Measurements from ENCODE around the gene VSIG2.
A peak's percentile ranks its signal among the peaks of the same experiment; 100 is the strongest.

Gene VSIG2

GRCh38 chr11:124747406-124748099 lies 4.5 kb downstream of the VSIG2 start:
- peak; percentile 30 for DNase-seq

GRCh38 chr11:124746621-124747243 lies 5.3 kb downstream of the VSIG2 start:
- DNase-seq = peak; percentile 71

DNA sequence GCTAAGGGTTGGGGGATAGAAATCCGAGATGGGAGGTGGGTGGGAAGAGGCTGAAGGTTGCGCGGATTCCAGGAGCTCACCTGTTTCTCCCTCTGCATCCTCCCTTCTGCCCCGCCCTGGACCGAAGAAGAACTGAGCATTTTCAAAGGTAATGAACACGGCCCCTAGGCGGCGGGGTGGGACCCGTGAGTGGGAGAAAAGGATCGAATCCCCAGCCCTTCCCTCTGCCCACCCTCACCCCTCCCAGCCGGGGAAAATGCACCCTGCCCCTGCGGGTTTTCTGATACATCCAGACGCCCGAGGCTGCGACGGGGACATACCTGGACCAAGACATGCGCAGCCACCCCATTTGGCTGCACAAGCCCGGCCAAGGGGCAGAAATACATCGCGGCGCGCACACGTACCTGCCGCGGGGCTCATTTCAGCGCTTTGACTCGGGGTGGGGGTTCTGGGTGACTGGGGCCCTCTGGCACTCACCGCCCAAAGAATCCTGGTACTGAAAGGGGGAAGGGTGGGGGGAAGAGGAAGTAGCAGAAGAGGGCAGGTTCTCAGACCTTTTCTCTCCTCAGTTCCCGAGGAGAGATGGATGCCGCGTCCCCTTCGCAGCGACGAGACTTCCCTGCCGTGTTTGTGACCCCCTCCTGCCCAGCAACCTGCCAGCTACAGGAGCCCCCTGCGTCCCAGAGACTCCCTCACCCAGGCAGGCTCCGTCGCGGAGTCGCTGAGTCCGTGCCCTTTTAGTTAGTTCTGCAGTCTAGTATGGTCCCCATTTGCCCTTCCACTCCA lies 6.0 kb downstream of the VSIG2 start:
- DNase-seq = peak; percentile 21

DNA sequence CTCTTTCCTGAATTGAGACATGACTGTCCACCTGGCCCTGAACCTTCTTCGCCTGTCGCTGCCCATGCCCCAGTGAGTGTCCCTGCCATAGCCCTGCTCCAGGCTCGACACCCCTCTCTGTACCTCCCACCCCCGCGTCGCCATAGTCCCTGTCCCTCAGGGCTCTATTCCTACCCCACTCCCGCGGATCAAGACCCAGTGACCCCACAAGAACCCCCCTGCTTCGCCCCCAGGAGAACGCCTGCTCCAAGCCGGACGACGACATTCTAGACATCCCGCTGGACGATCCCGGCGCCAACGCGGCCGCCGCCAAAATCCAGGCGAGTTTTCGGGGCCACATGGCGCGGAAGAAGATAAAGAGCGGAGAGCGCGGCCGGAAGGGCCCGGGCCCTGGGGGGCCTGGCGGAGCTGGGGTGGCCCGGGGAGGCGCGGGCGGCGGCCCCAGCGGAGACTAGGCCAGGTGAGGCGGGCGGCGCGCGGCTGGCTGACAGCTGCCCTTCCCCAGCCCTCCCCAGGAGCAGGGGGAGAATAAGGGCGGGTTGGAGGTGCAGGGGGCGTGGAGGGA lies 6.7 kb downstream of the VSIG2 start:
- DNase-seq = no peak

- no peak for DNase-seq
Measured at GRCh38 chr11:124743050-124743449, 9.0 kb downstream of the VSIG2 start.

DNA sequence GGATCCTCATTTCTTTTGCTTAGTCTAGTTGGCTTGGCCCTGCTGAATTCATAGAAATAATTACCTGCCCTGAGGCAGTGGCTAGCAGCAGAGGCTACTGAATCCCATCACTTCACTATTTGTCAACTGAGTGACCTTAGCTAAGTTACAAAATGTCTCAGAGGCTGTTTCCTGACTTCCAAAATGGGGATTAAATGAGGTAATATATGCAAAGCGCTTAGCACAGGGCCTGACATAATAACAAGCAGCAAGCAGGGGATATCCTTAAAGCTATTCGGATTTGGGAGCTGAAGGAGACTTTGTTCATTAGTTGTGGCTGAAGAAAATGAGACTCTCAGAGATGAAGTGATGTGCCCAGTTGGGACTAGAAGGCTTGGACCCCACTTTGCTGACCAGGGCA lies 9.5 kb downstream of the VSIG2 start:
- DNase-seq = no peak

DNA sequence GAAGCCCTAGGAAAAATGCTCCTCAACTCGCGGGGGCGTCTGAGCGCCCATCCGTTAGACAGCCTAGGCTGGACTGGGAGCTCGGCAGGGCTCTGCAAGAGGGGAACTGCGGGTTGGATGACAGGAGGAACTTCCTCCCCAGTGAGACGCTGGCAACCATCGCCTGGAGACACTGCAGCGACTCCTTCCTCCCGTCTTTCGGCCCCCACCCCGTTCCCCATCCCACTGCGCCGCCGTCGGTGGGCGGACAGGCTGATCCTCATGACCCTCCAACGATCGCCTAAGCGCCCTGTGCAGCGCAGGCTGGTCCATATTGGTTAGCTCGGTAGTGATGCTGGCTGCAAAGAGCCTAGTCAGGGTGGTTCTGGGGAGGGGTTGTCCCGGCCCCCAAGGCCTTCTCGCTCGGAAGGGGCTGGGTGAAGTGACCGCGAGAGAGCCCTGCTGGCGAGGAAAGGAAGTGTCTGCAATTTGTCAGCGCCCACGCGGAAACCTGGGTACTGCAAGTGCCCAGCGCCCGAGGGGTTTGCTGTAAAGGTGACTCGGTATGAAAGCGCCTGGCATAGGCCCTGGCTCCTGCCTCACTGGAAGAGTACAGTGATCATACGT lies 11.7 kb downstream of the VSIG2 start:
- peak; percentile 72 for DNase-seq

DNA sequence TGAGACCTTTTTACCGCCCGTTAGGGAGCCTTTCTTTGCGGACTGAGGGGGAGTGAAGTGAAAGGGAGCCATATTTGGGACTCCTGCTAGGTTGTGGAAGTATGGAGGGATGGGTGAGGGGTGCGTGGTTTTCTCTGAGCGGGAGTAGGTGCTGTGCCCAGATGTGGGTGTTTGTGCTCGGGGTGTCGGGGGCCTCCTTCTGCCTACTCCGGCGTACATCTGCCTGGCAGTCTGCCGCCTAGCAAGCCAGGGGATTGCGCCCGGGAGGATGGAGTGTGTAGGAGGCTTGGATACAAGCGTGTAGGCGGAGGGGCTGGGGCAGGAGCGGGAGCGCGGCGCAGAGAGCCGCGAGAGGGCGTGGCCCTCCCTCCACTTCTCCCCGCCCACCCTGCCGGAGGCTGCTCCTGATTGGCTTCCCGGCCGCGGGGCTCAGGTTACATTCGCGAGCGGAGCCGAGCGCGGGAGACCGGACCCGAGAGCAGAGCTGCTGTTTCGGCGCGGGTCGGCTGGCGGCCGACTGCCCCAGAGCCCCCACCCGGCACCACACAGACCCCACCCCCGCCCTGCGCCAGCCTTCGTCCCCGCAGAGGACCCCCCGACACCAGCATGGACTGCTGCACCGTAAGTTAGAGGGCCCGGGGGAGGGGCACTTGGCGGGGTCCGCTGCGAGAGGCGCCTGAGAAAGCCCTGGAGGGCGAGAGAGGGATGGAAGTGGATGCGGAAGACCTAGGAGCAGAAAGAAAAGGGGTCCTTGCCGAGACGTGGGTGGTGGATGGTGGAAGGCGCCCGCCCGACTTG lies 12.4 kb downstream of the VSIG2 start, which contains the start of gene NRGN:
TSS of gene NRGN (plus strand) at position 464 of the 798 bp plus-strand sequence. CDS start at position 607, 143 bp downstream.
- peak; percentile 93 for DNase-seq

DNA sequence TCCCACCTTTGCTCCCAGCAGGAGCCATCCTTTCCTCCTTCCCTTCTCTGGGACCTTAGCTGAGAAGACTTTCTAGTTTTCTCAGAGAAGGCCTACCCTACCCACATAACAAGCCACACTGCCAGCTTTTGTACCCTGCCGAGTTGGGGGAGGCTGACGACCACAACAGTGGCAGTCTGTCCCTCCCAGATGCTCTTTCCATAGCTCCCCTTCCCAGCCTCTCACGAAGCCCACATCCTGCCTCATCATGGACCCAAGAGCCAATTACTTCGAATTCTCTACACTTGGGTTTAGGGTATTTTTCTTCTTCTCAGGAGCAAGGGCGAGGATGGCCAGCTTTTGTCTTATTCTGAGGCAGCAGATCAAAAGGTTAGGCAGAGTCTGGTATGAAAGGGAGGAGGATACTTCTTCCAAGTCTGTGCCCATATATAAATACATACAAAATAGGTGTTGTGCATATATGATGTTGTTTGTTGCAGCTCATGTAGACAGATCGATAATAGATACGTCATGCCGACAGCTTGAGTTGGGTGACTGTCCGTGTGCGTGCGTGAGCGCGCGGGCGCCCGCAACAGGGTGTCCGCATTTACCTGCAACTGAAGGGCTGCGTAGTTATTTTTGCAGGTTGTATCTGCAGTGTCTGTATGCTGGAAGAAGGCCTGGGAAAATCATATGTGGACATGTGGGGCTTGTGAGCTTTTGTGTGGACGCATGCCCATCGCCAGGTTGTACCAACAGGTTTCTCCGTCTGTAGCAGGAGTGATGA lies 13.2 kb downstream of the VSIG2 start:
- no peak for DNase-seq

GRCh38 chr11:124737638-124738305 lies 14.3 kb downstream of the VSIG2 start:
- DNase-seq = peak; percentile 29

GRCh38 chr11:124736736-124737135 lies 15.3 kb downstream of the VSIG2 start:
- no peak for DNase-seq

GRCh38 chr11:124732230-124732629 lies 19.8 kb downstream of the VSIG2 start:
- no peak for DNase-seq

DNA sequence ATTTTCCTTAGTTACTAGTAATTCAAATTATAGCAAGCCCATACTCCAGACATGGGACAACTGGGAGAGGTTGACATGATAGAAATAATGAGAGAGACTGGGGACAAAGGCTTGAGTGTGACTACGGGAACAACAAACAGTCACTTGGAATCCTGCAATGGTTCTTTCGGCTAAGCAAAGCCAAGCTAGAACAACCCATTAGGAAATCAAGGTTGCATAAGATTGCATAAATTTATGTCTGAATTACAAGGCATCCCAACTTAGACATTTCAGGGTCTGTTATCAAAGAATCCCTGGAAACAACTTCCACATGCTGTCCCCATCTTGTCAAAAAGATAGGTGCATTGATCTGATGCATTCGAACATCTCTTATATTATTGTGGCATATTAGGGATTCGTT lies 22.5 kb downstream of the VSIG2 start:
- no peak for DNase-seq

- DNase-seq = no peak
Measured at GRCh38 chr11:124728134-124728533, 23.9 kb downstream of the VSIG2 start.

DNA sequence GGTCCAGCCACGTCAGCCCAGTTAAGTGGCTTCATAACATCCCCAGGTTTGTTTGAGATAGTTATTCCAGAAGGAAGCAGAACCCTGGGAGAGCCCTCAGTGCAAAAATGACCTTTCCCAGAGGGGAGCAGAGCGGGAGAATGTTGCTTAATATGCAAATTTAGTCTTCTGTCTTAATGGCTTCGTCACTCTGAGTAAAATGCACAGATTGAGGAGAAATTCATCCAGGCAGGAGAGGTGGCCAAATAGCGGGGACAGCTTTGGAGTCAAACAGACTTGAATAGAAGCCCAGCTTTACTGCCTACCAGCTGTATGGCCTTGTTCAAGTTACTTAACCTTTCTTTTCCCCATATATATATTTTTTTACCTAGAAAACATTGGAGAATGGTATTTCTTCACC lies 24.6 kb downstream of the VSIG2 start:
- no peak for DNase-seq

GRCh38 chr11:124725719-124726105 lies 26.3 kb downstream of the VSIG2 start:
- peak; percentile 23 for DNase-seq

DNA sequence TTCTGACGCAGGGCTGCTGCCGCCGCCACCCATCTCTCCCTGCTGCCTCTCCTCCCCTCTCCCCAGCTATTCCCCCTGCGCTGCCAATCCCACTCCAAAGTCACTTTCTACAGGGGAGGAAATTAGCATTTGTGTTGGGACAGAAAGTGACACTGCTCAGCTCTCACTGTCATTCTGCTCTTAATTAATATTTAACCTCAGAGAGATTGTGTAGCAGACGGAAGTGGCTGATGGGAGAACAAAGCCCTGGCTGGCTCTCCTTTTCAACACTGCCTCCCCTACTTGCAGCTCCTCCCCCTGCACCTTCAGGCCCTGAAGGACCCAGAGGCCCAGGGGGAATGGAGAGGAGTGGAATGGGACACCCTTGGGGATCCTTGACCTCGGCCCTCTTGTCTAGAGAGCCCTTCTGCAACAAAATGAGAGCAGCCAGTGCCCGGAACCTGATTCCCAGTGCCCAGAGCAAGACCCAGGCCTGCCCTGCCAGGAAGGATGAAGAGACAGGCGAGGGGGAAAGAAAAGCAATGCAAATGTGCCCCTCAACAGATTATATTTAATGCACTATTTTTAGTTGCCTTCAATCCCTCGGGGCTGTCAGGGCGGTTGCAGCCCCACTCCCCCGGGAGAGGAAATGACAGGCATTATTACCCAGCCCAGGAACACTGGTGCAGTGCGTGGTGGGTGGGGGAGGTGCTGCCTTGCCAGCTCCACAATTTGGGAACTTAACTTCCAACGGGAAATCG lies 26.9 kb downstream of the VSIG2 start:
- peak; percentile 41 for DNase-seq

DNA sequence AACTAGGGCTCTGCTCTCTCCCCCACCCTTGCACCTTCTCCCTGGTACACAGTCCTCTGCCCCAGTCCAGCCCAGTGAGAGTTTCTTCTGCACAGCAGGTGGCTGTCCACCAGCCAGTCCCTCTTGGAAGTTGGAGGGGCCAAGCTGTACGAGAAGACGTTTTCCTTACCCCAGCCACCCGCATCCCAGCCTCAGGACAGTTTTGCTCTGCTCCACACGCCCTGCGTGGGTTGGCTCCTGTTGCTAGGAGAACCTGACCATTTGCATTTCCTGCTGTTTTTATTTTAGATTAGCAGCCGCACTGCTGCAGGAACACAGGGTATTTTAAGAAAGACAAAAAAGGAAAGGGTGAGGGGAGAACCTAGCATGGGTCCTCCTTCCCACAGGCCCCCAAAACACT lies 29.9 kb downstream of the VSIG2 start:
- DNase-seq = no peak

DNA sequence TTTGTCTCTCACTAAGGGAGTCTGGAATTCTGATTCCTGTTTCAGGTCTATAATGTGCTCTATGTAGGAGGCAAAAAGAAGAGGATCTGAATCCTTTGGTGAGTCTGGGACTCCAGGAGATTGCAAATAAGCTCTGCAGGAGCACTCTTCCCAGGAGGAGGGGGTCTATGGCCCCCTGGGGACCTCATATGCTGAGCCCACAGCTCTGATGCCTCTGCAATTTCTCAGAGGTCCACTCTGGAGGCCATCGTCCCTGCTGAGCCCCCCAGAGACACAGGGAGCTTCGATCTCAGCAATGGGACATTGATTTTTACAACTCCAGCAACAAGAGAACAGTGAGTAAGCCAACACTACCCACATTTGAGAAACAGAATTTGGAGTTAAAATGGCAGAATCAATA lies 32.5 kb downstream of the VSIG2 start:
- no peak for DNase-seq

DNA sequence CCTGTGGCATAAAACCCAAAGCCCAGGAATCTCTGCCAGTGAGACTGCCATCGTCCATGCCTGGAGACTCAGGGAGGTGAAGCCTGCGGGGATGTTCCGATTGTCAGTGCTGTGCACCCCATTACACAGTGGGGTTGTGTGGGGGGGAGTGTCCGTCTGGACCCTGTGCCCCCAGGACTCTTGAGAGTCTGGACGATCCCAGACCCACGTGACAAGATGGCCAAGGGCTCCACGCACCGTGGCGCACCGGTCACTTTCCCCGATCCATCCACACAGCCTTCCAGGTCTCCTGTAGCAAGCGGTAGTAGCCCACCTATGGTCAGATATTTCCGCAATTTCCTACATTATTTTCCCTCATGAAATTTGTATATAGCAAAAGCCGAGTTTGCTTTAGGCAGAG lies 33.3 kb downstream of the VSIG2 start:
- no peak for DNase-seq
